ENCODE results near the gene LPIN2.

The LPIN2 gene

DNA sequence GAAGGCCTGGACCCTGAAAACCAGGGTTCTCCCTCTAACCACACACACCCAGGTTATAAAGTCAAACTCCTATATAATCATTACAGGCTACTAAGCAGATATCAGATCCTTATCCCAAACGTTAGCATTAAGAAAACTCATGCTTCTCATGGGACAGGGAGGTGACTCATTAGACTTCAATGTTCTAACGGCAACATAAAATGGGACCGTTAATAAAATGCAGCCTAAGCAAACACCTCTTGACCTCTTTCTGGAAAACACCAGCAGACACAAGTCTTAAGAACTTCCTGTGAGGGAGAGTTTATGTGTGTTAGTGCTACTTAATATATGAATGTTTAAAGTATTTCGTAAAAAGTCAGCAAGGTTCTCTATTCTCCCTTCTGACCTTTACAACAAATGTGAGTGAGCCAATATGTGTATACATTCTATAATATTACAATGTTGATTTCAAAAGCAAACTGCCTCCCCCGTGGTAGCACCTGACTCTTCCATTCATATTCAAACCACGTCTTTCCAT is 31.7 kb downstream of the LPIN2 start:
- H3K4me3 ChIP-seq (ENCODE audit: low read depth, low read length): no peak overlapping the region
- no peak for DNase-seq
- H3K9me3 ChIP-seq (ENCODE audit: severe bottlenecking): no peaks in the 10 kb centered on the region
- no peaks in the 10 kb centered on the region for H3K27me3 ChIP-seq (ENCODE audit: insufficient read depth, low read depth, severe bottlenecking)
- no peak for TF ChIP-seq CTCF (IDR thresholded peaks at IDR 0.05; ENCODE audit: low read depth, low read length)
- no peak overlapping the region for H3K27ac ChIP-seq
- H3K36me3 ChIP-seq: no peaks in the 10 kb centered on the region

DNA sequence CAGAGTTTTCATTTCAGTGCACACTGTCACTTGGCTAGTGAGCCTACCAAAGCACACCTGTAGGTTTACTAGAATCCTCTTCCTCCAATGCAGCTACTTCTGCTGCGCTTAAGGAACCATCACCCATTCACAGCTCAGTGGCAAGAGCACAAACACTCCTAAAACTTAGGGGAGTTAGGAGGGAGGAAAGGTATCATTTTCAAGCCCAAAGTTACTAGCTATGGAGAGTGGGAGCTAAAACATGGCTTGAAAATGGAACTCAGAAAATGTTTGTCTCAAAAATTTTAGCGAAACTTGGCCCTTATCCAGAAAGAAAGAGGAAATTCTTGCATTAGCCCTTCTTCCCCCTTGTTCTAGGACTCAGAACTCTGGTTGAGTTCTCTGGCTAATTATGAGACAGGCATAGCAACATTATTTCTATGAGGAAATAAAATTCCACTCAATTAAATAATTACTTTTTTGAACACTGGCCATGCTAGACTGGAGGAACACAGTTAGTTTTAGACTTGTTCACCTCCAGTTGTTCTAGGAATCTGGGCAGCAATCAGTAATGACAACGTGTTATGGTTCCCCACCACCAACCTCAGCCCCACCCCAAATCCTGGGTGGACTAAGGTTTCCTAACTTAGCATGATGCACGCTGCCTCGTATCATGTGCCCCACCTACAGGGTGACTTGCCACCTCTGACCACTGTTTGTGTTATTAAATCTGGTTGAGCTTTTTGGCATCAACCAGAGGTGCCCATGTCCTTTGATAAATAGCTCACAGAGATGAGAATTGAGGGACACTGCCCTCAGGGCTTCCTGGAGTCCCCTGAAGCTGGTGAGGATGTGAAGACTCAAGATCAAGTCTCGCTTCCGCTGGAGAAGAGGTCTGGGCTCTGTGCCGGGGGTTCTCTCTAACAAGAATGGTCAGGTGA is 32.8 kb downstream of the LPIN2 start:
- H3K27me3 ChIP-seq (ENCODE audit: insufficient read depth, low read depth, severe bottlenecking): no peaks in the 10 kb centered on the region
- H3K9me3 ChIP-seq (ENCODE audit: severe bottlenecking): no peaks in the 10 kb centered on the region
- H3K27ac ChIP-seq: no peak overlapping the region
- no peak overlapping the region for H3K4me3 ChIP-seq (ENCODE audit: low read depth, low read length)
- H3K36me3 ChIP-seq: no peaks in the 10 kb centered on the region
- TF ChIP-seq CTCF (IDR thresholded peaks at IDR 0.05; ENCODE audit: low read depth, low read length): no peak
- no peak for DNase-seq

- H3K27ac ChIP-seq: no peak overlapping the region
- TF ChIP-seq CTCF (IDR thresholded peaks at IDR 0.05; ENCODE audit: low read depth, low read length): no peak
- H3K4me3 ChIP-seq (ENCODE audit: low read depth, low read length): no peak overlapping the region
Measured at GRCh38 chr18:2979129-2979528, 33.8 kb downstream of the LPIN2 start.

DNA sequence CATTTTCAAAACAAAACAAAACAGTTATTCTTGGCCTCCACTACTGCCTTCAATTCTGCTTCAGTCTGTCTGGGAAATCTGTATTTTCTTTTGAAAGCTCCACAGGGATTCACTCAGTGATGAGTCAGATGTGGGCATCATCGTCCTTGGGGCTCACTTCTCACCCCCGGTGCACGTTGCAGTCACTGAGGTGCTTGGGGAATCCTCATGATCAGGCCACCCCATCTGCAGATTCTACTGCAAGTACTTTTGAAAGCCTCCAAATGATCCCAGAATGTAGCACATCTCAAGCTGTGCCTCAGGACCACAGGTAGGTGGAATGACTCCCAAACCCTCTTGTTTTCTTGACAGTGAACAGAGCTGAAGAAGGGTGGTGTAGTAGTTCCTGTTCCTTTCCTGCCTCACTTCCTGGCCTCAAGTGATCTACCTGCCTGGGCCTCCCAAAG is 34.3 kb downstream of the LPIN2 start:
- TF ChIP-seq CTCF (IDR thresholded peaks at IDR 0.05; ENCODE audit: low read depth, low read length): no peak
- H3K9me3 ChIP-seq (ENCODE audit: severe bottlenecking): no peaks in the 10 kb centered on the region
- no peak for DNase-seq
- no peaks in the 10 kb centered on the region for H3K36me3 ChIP-seq
- H3K27ac ChIP-seq: no peak overlapping the region
- H3K27me3 ChIP-seq (ENCODE audit: insufficient read depth, low read depth, severe bottlenecking): no peaks in the 10 kb centered on the region
- H3K4me3 ChIP-seq (ENCODE audit: low read depth, low read length): no peak overlapping the region

More at GRCh38 chr18:2979129-2979528, 33.8 kb downstream of the LPIN2 start:
- DNase-seq: no peak
- Histone ChIP-seq H3K9me3 (ENCODE audit: severe bottlenecking) (no peaks in the 10 kb centered on the region), H3K36me3 (no peaks in the 10 kb centered on the region), H3K27me3 (ENCODE audit: insufficient read depth, low read depth, severe bottlenecking) (no peaks in the 10 kb centered on the region)

DNA sequence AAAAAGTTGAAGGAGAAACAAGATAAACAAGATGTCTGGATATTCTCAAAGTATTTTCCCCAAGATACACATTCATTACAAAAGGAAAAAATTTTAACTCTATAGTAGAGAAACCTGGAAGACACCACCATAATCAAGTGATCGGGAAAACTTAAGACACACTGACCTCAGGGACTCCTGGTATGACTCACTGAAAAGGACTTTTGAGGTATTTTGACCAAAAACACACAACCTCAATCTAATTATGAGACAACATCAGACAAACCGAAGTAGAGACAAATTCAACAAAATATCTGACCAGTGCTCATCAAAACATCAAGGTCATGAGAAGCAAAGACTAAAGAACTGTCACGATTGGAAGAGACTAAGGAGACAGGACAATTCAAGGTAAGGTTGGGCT is 34.7 kb downstream of the LPIN2 start:
- Histone ChIP-seq H3K27ac (no peak overlapping the region), H3K36me3 (no peaks in the 10 kb centered on the region), H3K4me3 (ENCODE audit: low read depth, low read length) (no peak overlapping the region), H3K27me3 (ENCODE audit: insufficient read depth, low read depth, severe bottlenecking) (no peaks in the 10 kb centered on the region), H3K9me3 (ENCODE audit: severe bottlenecking) (no peaks in the 10 kb centered on the region)
- no peak for DNase-seq
- no peak for TF ChIP-seq CTCF (IDR thresholded peaks at IDR 0.05; ENCODE audit: low read depth, low read length)
